ENCODE data around the gene TTC24. TPM values are rescaled to one million over a fixed set of nuclear protein-coding genes. Genes with fewer than 3 reads are reported as not detected.

TTC24 gene
- total RNA-seq (2014; rRNA removed; shearing (Covaris generic)) (not detected in 2 replicates), polyA plus RNA-seq (2016; fragmentation: Nextera tagmentation; extraction: Ambion mirVana) (not detected in 2 replicates)
- long read RNA-seq: 0 reads

- no peak within 1 kb of the TSS for H2AFZ ChIP-seq
- no peaks in the 10 kb centered on the region for H4K20me1 ChIP-seq (replicated peaks; ENCODE audit: insufficient read depth)
- no peaks in the 10 kb centered on the region for H3F3A ChIP-seq (replicated peaks; ENCODE audit: low read depth)
- no peaks in the 10 kb centered on the region for H3K36me3 ChIP-seq (ENCODE audit: insufficient read depth)
- Mint-ChIP-seq H3K27ac (no peak within 1 kb of the TSS), H3K9me3 (no peaks in the 10 kb centered on the region; the same call in 2 of the 3 replicates), H3K27me3 (ENCODE audit: insufficient read depth, low read depth, poor library complexity) (peaks cover 6% of the 10 kb centered on the region), H3K36me3 (ENCODE audit: low read depth) (no peaks in the 10 kb centered on the region; the same call in 2 of the 3 replicates), H3K4me3 (no peak within 1 kb of the TSS), H3K4me1 (peaks cover 12% of the 10 kb centered on the region)
- no peaks in the 10 kb centered on the region for H3K79me2 ChIP-seq (replicated peaks; ENCODE audit: insufficient read depth)
- H3K4me2 ChIP-seq: no peak within 1 kb of the TSS
- no peak within 1 kb of the TSS for H3K4me3 ChIP-seq
- ATAC-seq (no peak), DNase-seq (ENCODE audit: low spot score) (no peak)
- H3K4me1 ChIP-seq (ENCODE audit: insufficient read depth): peaks cover 9% of the 10 kb centered on the region
- no peaks in the 10 kb centered on the region for H3K27me3 ChIP-seq (ENCODE audit: insufficient read depth)
- TF ChIP-seq ETS1 (IDR thresholded peaks at IDR 0.05) (no peak), STAT1 (IDR thresholded peaks at IDR 0.05; ENCODE audit: unreplicated experiment) (no peak), CTCF (conservative IDR thresholded peaks at IDR 0.05; ENCODE audit: low read depth in 2 of 2) (no peak), EZH2 (IDR thresholded peaks at IDR 0.05; ENCODE audit: low read depth, unreplicated experiment) (no peak), NANOG (IDR thresholded peaks at IDR 0.05; ENCODE audit: borderline replicate concordance) (no peak), REST (IDR thresholded peaks at IDR 0.05; ENCODE audit: unreplicated experiment) (no peak), JUNB (IDR thresholded peaks at IDR 0.05; ENCODE audit: unreplicated experiment) (no peak), ZNF462 (CRISPR knock-in tag; IDR thresholded peaks at IDR 0.05) (no peak)
- H3K9me2 ChIP-seq (ENCODE audit: insufficient read depth): no peaks in the 10 kb centered on the region
- no peak within 1 kb of the TSS for H3K27ac ChIP-seq (ENCODE audit: low read depth)
These were observed at the start of gene TTC24 for GRCh38 chr1:156579472-156579871. Gene TTC24, plus strand, starts transcription at chr1:156579723. Its CDS starts 1,642 bp downstream, at chr1:156581365.
